Measurements from ENCODE around the gene CDC6.
A peak's percentile ranks its signal among the peaks of the same experiment; 100 is the strongest.

Gene CDC6

GRCh38 chr17:40323391-40324381 lies 36.0 kb downstream of the CDC6 start:
- peak; percentile 65 for DNase-seq

GRCh38 chr17:40325156-40326013 lies 37.7 kb downstream of the CDC6 start:
- DNase-seq: no peak

- peak; percentile 40 for DNase-seq
Observed at GRCh38 chr17:40326014-40326831, 38.5 kb downstream of the CDC6 start.

GRCh38 chr17:40326832-40327199 lies 39.1 kb downstream of the CDC6 start:
- no peak for DNase-seq

GRCh38 chr17:40327244-40327729 lies 39.6 kb downstream of the CDC6 start:
- no peak for DNase-seq

- no peak for DNase-seq
Observed at GRCh38 chr17:40327735-40328385, 40.2 kb downstream of the CDC6 start.

- DNase-seq: no peak
Observed at GRCh38 chr17:40328386-40328766, 40.7 kb downstream of the CDC6 start.

- no peak for DNase-seq
Observed at GRCh38 chr17:40329839-40330794, 42.4 kb downstream of the CDC6 start.

GRCh38 chr17:40330850-40331470 lies 43.3 kb downstream of the CDC6 start:
- no peak for DNase-seq

GRCh38 chr17:40331743-40332641 lies 44.3 kb downstream of the CDC6 start:
- DNase-seq: no peak

GRCh38 chr17:40333781-40334448 lies 46.2 kb downstream of the CDC6 start:
- DNase-seq: no peak

GRCh38 chr17:40335620-40336019 lies 47.9 kb downstream of the CDC6 start:
- no peak for DNase-seq

- no peak for DNase-seq
Observed at GRCh38 chr17:40337351-40337750, 49.7 kb downstream of the CDC6 start.

GRCh38 chr17:40338058-40338457 lies 50.4 kb downstream of the CDC6 start:
- DNase-seq: no peak

- DNase-seq: no peak
Observed at GRCh38 chr17:40338941-40339649, 51.4 kb downstream of the CDC6 start.

GRCh38 chr17:40340327-40340726 lies 52.6 kb downstream of the CDC6 start:
- DNase-seq: no peak

- DNase-seq: peak; percentile 78
Observed at GRCh38 chr17:40340880-40341807, 53.5 kb downstream of the CDC6 start.
